HepG2 (cell line): ENCODE results near the gene MEX3D. TPM values are rescaled to one million over a fixed set of nuclear protein-coding genes. Genes with fewer than 3 reads are reported as not detected.

ENCODE experiments used
- FOXO1 ChIP-seq: sonication (generic); formaldehyde crosslinking; IDR thresholded peaks from 2 replicates; pipeline ENCODE4 v1.4.0; 2020; ENCODE audit warnings: missing genetic modification reagents
- PHB2 ChIP-seq: fragments of 450-650 bp; IDR thresholded peaks from 2 replicates; pipeline ENCODE4 v1.6.1; 2018; ENCODE audit not compliant: partially characterized antibody
- SRF ChIP-seq: IDR thresholded peaks from 2 replicates; pipeline ENCODE4 v1.6.1; 2011; ENCODE audit warnings: mild to moderate bottlenecking, low read depth, low read length, moderate library complexity
- TBX3 ChIP-seq: fragments of 450-650 bp; IDR thresholded peaks from 2 replicates; pipeline ENCODE4 v1.6.1; 2017; ENCODE audit warnings: antibody characterized with exemption, mild to moderate bottlenecking, inconsistent platforms, borderline replicate concordance
- ZBTB4 ChIP-seq: sonication (generic); formaldehyde crosslinking; IDR thresholded peaks from 2 replicates; pipeline ENCODE4 v1.4.0; 2020; ENCODE audit warnings: missing genetic modification reagents, mild to moderate bottlenecking, borderline replicate concordance
- ZBTB46 ChIP-seq: sonication (generic); formaldehyde crosslinking; IDR thresholded peaks from 2 replicates; pipeline ENCODE4 v1.4.0; 2020; ENCODE audit warnings: mild to moderate bottlenecking, missing genetic modification reagents, borderline replicate concordance
- ZFP41 ChIP-seq: sonication (generic); formaldehyde crosslinking; IDR thresholded peaks from 2 replicates; pipeline ENCODE4 v1.4.0; 2020; ENCODE audit warnings: mild to moderate bottlenecking, missing genetic modification reagents, borderline replicate concordance
- ZNF17 ChIP-seq: sonication (generic); formaldehyde crosslinking; IDR thresholded peaks from 2 replicates; pipeline ENCODE4 v1.5.0; 2020; ENCODE audit warnings: mild to moderate bottlenecking, missing genetic modification reagents
- ZNF317 ChIP-seq: sonication (generic); formaldehyde crosslinking; IDR thresholded peaks from 2 replicates; pipeline ENCODE4 v1.5.0; 2020; ENCODE audit warnings: mild to moderate bottlenecking, missing genetic modification reagents
- ZNF629 ChIP-seq: sonication (generic); formaldehyde crosslinking; conservative IDR thresholded peaks from 2 replicates; pipeline ENCODE4 v1.5.0; 2020; ENCODE audit warnings: missing genetic modification reagents
- ZNF891 ChIP-seq: sonication (generic); formaldehyde crosslinking; IDR thresholded peaks from 2 replicates; pipeline ENCODE4 v1.5.0; 2020; ENCODE audit warnings: mild to moderate bottlenecking, missing genetic modification reagents
- polyA plus RNA-seq, 8 experiments: library from polyadenylated mRNA; depleted of rRNA in 3 of 8; stranded (reverse) in 7 of 8; unstranded in 1 of 8; fragments of >200 nt; fragmentation: Illumina TruSeq in 4 of 8; extraction: Trizol in 4 of 8; gene quantifications; 2 replicates each; pipeline versions ENCODE4 v1.2.1 to v1.2.3, GENCODE V29; 2011 to 2016; ENCODE audit warnings: low read depth in 4 of 8, missing spikeins in 1 of 8, mixed read lengths in 1 of 8; ENCODE audit not compliant: insufficient read depth in 1 of 8
- total RNA-seq, 5 experiments: library from RNA; depleted of rRNA; stranded (reverse); fragments of >200 nt; fragmentation: Illumina TruSeq; extraction: Trizol; gene quantifications; 2 replicates each; pipeline ENCODE4 v1.2.3, GENCODE V29; 2016; ENCODE audit warnings: low read depth in 1 of 5

MEX3D gene
- total and polyA plus RNA-seq, 2 of the 13 experiments (the other 11 are each of a cell fraction or from before 2014, with no cell fraction given) = 3.6 to 17.1 TPM

DNA sequence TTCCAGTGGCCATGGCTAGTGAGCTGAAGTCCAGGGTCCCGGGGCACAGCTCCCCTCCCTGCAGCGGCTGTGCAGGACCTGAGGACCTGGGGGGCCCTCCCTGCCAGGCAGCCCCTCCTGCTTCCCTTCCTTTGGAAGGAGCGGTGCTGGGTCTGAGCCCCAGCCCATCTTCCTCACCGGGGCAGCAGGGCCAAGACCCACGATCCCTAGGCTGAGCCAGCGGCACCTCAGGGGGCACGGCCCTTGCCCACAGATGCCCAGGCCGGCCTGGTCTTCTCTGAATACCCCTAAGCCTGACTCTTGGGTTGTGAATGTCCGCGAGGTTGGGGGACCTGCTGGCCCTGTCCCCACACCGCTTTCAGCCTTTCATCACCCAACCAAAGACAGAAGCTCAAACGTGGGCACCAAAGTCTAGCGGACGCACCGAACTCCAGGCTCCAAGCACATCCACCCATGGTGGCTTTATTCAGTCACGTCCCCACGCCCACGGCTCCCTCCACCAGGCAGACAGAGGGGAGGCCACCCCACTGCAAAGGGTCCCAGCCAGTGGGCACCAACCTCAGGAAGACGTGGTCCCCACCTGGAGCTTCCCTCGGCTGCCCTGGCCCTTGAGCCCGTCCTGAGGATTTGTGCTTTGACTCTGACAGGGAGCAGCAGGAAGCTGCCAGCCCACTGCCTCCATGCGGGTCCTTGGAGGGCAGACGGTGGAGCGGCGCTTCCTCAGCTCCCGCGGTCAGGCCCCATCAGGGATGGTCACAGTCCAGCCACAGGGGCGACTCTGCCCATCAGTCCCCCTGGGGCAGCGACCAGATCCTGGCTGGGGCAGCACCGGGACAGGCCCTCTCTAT, 8.3 kb upstream of the MEX3D start (continued):
- no peak for TF ChIP-seq TBX3
- no peak for TF ChIP-seq ZNF629 (CRISPR knock-in tag)
- TF ChIP-seq ZNF317 (CRISPR knock-in tag) = no peak
- no peak for TF ChIP-seq SRF
- TF ChIP-seq ZFP41 (CRISPR knock-in tag) = no peak
- TF ChIP-seq ZBTB46 = no peak
- TF ChIP-seq ZNF891 (CRISPR knock-in tag) = no peak
- TF ChIP-seq FOXO1 (CRISPR knock-in tag) = no peak
- no peak for TF ChIP-seq PHB2
- TF ChIP-seq ZNF17 = no peak
- no peak for TF ChIP-seq ZBTB4 (CRISPR knock-in tag)
